Measurements from ENCODE around the gene CASS4. TPM values are rescaled to one million over a fixed set of nuclear protein-coding genes. Genes with fewer than 3 reads are reported as not detected.

Gene CASS4
- total RNA-seq, 1 experiment from 2014 or later: 0.13 TPM

- no peak for TF ChIP-seq ZNF219 (CRISPR knock-in tag; IDR thresholded peaks at IDR 0.05; ENCODE audit: borderline replicate concordance)
- TF ChIP-seq SMAD4 (CRISPR knock-in tag; IDR thresholded peaks at IDR 0.05): no peak
These were observed 18.4 kb downstream of the CASS4 start (continued) for GRCh38 chr20:56430461-56430860.

- DNase-seq (ENCODE audit: low spot score): no peak
- ChIA-PET CTCF (no interaction called here), POLR2A (no interaction called here)
- H3K9me3 Mint-ChIP-seq: no peaks in the 10 kb centered on the region
- no peak overlapping the region for H3K27ac Mint-ChIP-seq
- H3K36me3 Mint-ChIP-seq: no peaks in the 10 kb centered on the region
- no peak overlapping the region for H3K4me3 Mint-ChIP-seq
- H3K4me1 Mint-ChIP-seq: no peaks in the 10 kb centered on the region
- no peak for ATAC-seq
- H3K27me3 Mint-ChIP-seq (ENCODE audit: low read depth): peaks cover 24% of the 10 kb centered on the region
- no peak for TF ChIP-seq ERG (CRISPR knock-in tag; IDR thresholded peaks at IDR 0.05)
- TF ChIP-seq TEAD4 (CRISPR knock-in tag; IDR thresholded peaks at IDR 0.05): no peak
- no peak for TF ChIP-seq CREB1 (CRISPR knock-in tag; IDR thresholded peaks at IDR 0.05)
- TF ChIP-seq ZNF396 (CRISPR knock-in tag; IDR thresholded peaks at IDR 0.05; ENCODE audit: borderline replicate concordance): no peak
- no peak for TF ChIP-seq CTCF (IDR thresholded peaks at IDR 0.05)
- no peak for TF ChIP-seq RORB (CRISPR knock-in tag; IDR thresholded peaks at IDR 0.05)
- TF ChIP-seq ATF2 (CRISPR knock-in tag; IDR thresholded peaks at IDR 0.05; ENCODE audit: borderline replicate concordance, low read depth): no peak
- TF ChIP-seq ZNF512 (CRISPR knock-in tag; IDR thresholded peaks at IDR 0.05; ENCODE audit: borderline replicate concordance): no peak
- TF ChIP-seq MXD4 (CRISPR knock-in tag; IDR thresholded peaks at IDR 0.05; ENCODE audit: borderline replicate concordance): no peak
These were observed 18.9 kb downstream of the CASS4 start for GRCh38 chr20:56430957-56431356.

- ChIA-PET POLR2A (no interaction called here), CTCF (no interaction called here)
- no peak overlapping the region for H3K4me3 Mint-ChIP-seq
- H3K27me3 Mint-ChIP-seq (ENCODE audit: low read depth): peaks cover 19% of the 10 kb centered on the region
- DNase-seq (ENCODE audit: low spot score) (no peak), ATAC-seq (no peak)
- H3K9me3 Mint-ChIP-seq: no peaks in the 10 kb centered on the region
- no peaks in the 10 kb centered on the region for H3K4me1 Mint-ChIP-seq
- no peaks in the 10 kb centered on the region for H3K36me3 Mint-ChIP-seq
- H3K27ac Mint-ChIP-seq: no peak overlapping the region
- no peak for TF ChIP-seq NFYB (CRISPR knock-in tag; conservative IDR thresholded peaks at IDR 0.05; ENCODE audit: low read depth)
- TF ChIP-seq JAZF1 (CRISPR knock-in tag; IDR thresholded peaks at IDR 0.05): no peak
- no peak for TF ChIP-seq ZNF532 (CRISPR knock-in tag; IDR thresholded peaks at IDR 0.05; ENCODE audit: borderline replicate concordance)
- no peak for TF ChIP-seq ZNF121 (CRISPR knock-in tag; IDR thresholded peaks at IDR 0.05)
- no peak for TF ChIP-seq STAT6 (CRISPR knock-in tag; conservative IDR thresholded peaks at IDR 0.05; ENCODE audit: low read depth)
- TF ChIP-seq ELF4 (CRISPR knock-in tag; IDR thresholded peaks at IDR 0.05; ENCODE audit: low read depth): no peak
- TF ChIP-seq PRRX2 (CRISPR knock-in tag; IDR thresholded peaks at IDR 0.05): no peak
- no peak for TF ChIP-seq ZNF512 (CRISPR knock-in tag; IDR thresholded peaks at IDR 0.05; ENCODE audit: borderline replicate concordance)
- TF ChIP-seq NFE2L1 (CRISPR knock-in tag; IDR thresholded peaks at IDR 0.05): no peak
These were observed 19.4 kb downstream of the CASS4 start for GRCh38 chr20:56431471-56431870.
